Natural killer cell treated with Interleukin-12 subunit alpha and Interleukin-12 subunit beta and Interleukin-15 and Interleukin-18, amount 100 ng/mL, for 72 hours (primary cell): Measurements from ENCODE around the gene RASGEF1C. TPM values are rescaled to one million over a fixed set of nuclear protein-coding genes. Genes with fewer than 3 reads are reported as not detected.
"Not testable (repeated sequence)": the region's sequence is repeated elsewhere in the genome, so short reads cannot be mapped to it uniquely, and the experiment has no call there.

ENCODE experiments used
- ATAC-seq, 2 donors: fragments of 150-1000 bp; cut with Tn5 transposase in 1 of 2; sonication (Bioruptor Pico), chemical (Tn5 transposase) in 1 of 2; 2 replicates each; pipeline ENCODE4 v1.10.0; 2021
- DNase-seq: peaks from one replicate; pipeline ENCODE4 v3.0.0; 2022; ENCODE audit warnings: low spot score
- H3K27ac Mint-ChIP-seq, 2 donors: 1 replicate in 1 of 2; 2 replicates in 1 of 2; pipeline ENCODE4 v1.8.0; 2022; ENCODE audit warnings: mixed read lengths in 2 of 2, mild to moderate bottlenecking in 1 of 2, moderate library complexity in 1 of 2
- H3K27me3 Mint-ChIP-seq, 2 donors: 1 replicate in 1 of 2; 2 replicates in 1 of 2; pipeline ENCODE4 v1.8.0; 2022; ENCODE audit warnings: mixed read lengths in 2 of 2
- H3K36me3 Mint-ChIP-seq: one replicate; pipeline ENCODE4 v1.8.0; 2022; ENCODE audit warnings: mixed read lengths
- H3K4me1 Mint-ChIP-seq, 2 donors: 1 replicate in 1 of 2; 2 replicates in 1 of 2; pipeline ENCODE4 v1.8.0; 2022; ENCODE audit warnings: low read depth in 2 of 2, mixed read lengths in 2 of 2, mild to moderate bottlenecking in 1 of 2
- H3K4me3 Mint-ChIP-seq: one replicate; pipeline ENCODE4 v1.8.0; 2022; ENCODE audit warnings: mixed read lengths
- H3K9me3 Mint-ChIP-seq: 2 replicates; pipeline ENCODE4 v1.8.0; 2022; ENCODE audit warnings: mixed read lengths
- total RNA-seq, 2 donors: library from RNA; stranded (reverse); gene quantifications; one replicate each; pipeline ENCODE4 v1.2.3, GENCODE V29; 2022

Gene RASGEF1C
- total RNA-seq, 2 donors from 2014 or later: not detected

- H3K36me3 Mint-ChIP-seq: peaks cover 28% of the 10 kb centered on the region
- no peak for ATAC-seq
- no peaks in the 10 kb centered on the region for H3K4me1 Mint-ChIP-seq
- peaks cover 11 to 14% of the 10 kb centered on the region in 2 donors for H3K27me3 Mint-ChIP-seq
- no peak overlapping the region for H3K4me3 Mint-ChIP-seq
- no peak for DNase-seq
- H3K27ac Mint-ChIP-seq: no peak overlapping the region
- H3K9me3 Mint-ChIP-seq: peaks cover 24% of the 10 kb centered on the region
Measured at GRCh38 chr5:180216646-180217171, 7.7 kb upstream of the RASGEF1C start.

GRCh38 chr5:180215783-180216630, 7.0 kb upstream of the RASGEF1C start:
- Mint-ChIP-seq H3K27me3 (peaks cover 11 to 15% of the 10 kb centered on the region in 2 donors), H3K4me1 (no peaks in the 10 kb centered on the region), H3K36me3 (peaks cover 28% of the 10 kb centered on the region), H3K4me3 (no peak overlapping the region), H3K9me3 (peaks cover 24% of the 10 kb centered on the region), H3K27ac (no peak overlapping the region)
- ATAC-seq (no peak), DNase-seq (no peak)

- Mint-ChIP-seq H3K36me3 (peaks cover 25% of the 10 kb centered on the region), H3K4me3 (no peak overlapping the region), H3K4me1 (no peaks in the 10 kb centered on the region), H3K27ac (no peak overlapping the region), H3K9me3 (peaks cover 21% of the 10 kb centered on the region), H3K27me3 (peaks cover 15% of the 10 kb centered on the region in 2 donors)
- DNase-seq: no peak
- ATAC-seq: no peak
Measured at GRCh38 chr5:180214870-180215770, 6.1 kb upstream of the RASGEF1C start.

- H3K4me3 Mint-ChIP-seq: no peak overlapping the region
- DNase-seq: no peak
- H3K27me3 Mint-ChIP-seq: peaks cover 15% of the 10 kb centered on the region in 2 donors
- peaks cover 13% of the 10 kb centered on the region for H3K36me3 Mint-ChIP-seq
- H3K27ac Mint-ChIP-seq: no peak overlapping the region
- no peaks in the 10 kb centered on the region for H3K4me1 Mint-ChIP-seq
- peaks cover 7% of the 10 kb centered on the region for H3K9me3 Mint-ChIP-seq
- ATAC-seq: no peak
Measured at GRCh38 chr5:180213657-180214207, 4.7 kb upstream of the RASGEF1C start.

GRCh38 chr5:180213256-180213600, 4.2 kb upstream of the RASGEF1C start:
- ATAC-seq: no peak
- Mint-ChIP-seq H3K27me3 (peaks cover 18 to 20% of the 10 kb centered on the region in 2 donors), H3K9me3 (peaks cover 4% of the 10 kb centered on the region), H3K36me3 (peaks cover 8% of the 10 kb centered on the region), H3K4me3 (no peak overlapping the region), H3K4me1 (peaks cover 3% of the 10 kb centered on the region in 2 donors), H3K27ac (no peak overlapping the region)
- DNase-seq: no peak

GRCh38 chr5:180212363-180213255, 3.6 kb upstream of the RASGEF1C start:
- Mint-ChIP-seq H3K36me3 (peaks cover 6% of the 10 kb centered on the region), H3K4me3 (no peak overlapping the region), H3K9me3 (peaks cover 4% of the 10 kb centered on the region)

GRCh38 chr5:180211761-180212035, 2.7 kb upstream of the RASGEF1C start:
- no peak for DNase-seq

More at GRCh38 chr5:180212363-180213255, 3.6 kb upstream of the RASGEF1C start:
- no peak for ATAC-seq
- peaks cover 4% of the 10 kb centered on the region in 2 donors for H3K4me1 Mint-ChIP-seq
- no peak for DNase-seq
- H3K27me3 Mint-ChIP-seq: peaks cover 24 to 26% of the 10 kb centered on the region in 2 donors
- no peak overlapping the region for H3K27ac Mint-ChIP-seq

GRCh38 chr5:180210961-180211760, 2.1 kb upstream of the RASGEF1C start:
- Mint-ChIP-seq H3K9me3 (peaks cover 4% of the 10 kb centered on the region), H3K4me3 (no peak overlapping the region), H3K4me1 (peaks cover 4% of the 10 kb centered on the region in 2 donors), H3K36me3 (peaks cover 6% of the 10 kb centered on the region), H3K27ac (no peak overlapping the region), H3K27me3 (peaks cover 30 to 39% of the 10 kb centered on the region in 2 donors)
- no peak for DNase-seq
- no peak for ATAC-seq

More at GRCh38 chr5:180211761-180212035, 2.7 kb upstream of the RASGEF1C start:
- peaks cover 6% of the 10 kb centered on the region for H3K36me3 Mint-ChIP-seq
- peaks cover 28 to 34% of the 10 kb centered on the region in 2 donors for H3K27me3 Mint-ChIP-seq
- peaks cover 4% of the 10 kb centered on the region for H3K9me3 Mint-ChIP-seq
- H3K4me3 Mint-ChIP-seq: no peak overlapping the region
- no peak overlapping the region for H3K27ac Mint-ChIP-seq
- peaks cover 4% of the 10 kb centered on the region in 2 donors for H3K4me1 Mint-ChIP-seq
- no peak for ATAC-seq

- not testable (repeated sequence) for H3K36me3 Mint-ChIP-seq, DNase-seq, ATAC-seq, H3K27ac Mint-ChIP-seq, H3K9me3 Mint-ChIP-seq, H3K4me3 Mint-ChIP-seq, H3K4me1 Mint-ChIP-seq
- peaks cover 30 to 39% of the 10 kb centered on the region in 2 donors for H3K27me3 Mint-ChIP-seq
Measured at GRCh38 chr5:180210077-180210476, 1.1 kb upstream of the RASGEF1C start.

GRCh38 chr5:180208435-180209081, 453 bp downstream of the RASGEF1C start:
- Mint-ChIP-seq H3K36me3 (peaks cover under 1% of the 10 kb centered on the region), H3K4me3 (peak overlapping the region; percentile 24)

GRCh38 chr5:180208038-180208434, 975 bp downstream of the RASGEF1C start:
- DNase-seq: no peak
- no peak for ATAC-seq
- Mint-ChIP-seq H3K4me1 (peaks cover 4% of the 10 kb centered on the region in 2 donors), H3K27me3 (peaks cover 29 to 31% of the 10 kb centered on the region in 2 donors), H3K36me3 (no peaks in the 10 kb centered on the region), H3K4me3 (peak overlapping the region; percentile 24), H3K27ac (no peak overlapping the region), H3K9me3 (no peaks in the 10 kb centered on the region)

More at GRCh38 chr5:180208435-180209081, 453 bp downstream of the RASGEF1C start:
- H3K27ac Mint-ChIP-seq: no peak overlapping the region
- no peak for DNase-seq
- ATAC-seq: peak; percentile 21 to 41
- H3K4me1 Mint-ChIP-seq: peaks cover 4% of the 10 kb centered on the region in 2 donors
- H3K9me3 Mint-ChIP-seq: no peaks in the 10 kb centered on the region
- H3K27me3 Mint-ChIP-seq: peaks cover 29 to 32% of the 10 kb centered on the region in 2 donors

GRCh38 chr5:180207593-180207992, 1.4 kb downstream of the RASGEF1C start:
- Mint-ChIP-seq H3K4me3 (no peak overlapping the region), H3K27ac (no peak overlapping the region), H3K4me1 (peaks cover 4% of the 10 kb centered on the region in 2 donors), H3K27me3 (peaks cover 26 to 31% of the 10 kb centered on the region in 2 donors), H3K9me3 (no peaks in the 10 kb centered on the region), H3K36me3 (no peaks in the 10 kb centered on the region)
- DNase-seq (no peak), ATAC-seq (no peak)
